BLaER1 treated with 17β-estradiol and CSF1 and Interleukin-3, amounts not matched to agents 10 nM and 100 nM (cell line): ENCODE results near the gene DNAJC9.

ENCODE experiments used
- H3K27ac ChIP-seq, 11 experiments: shearing (Covaris generic); formaldehyde crosslinking; 2 replicates each; pipeline ENCODE4 v1.8.1; 2022
- H3K27me3 ChIP-seq, 11 experiments: shearing (Covaris generic); formaldehyde crosslinking; 2 replicates each; pipeline ENCODE4 v1.8.1; 2022
- H3K36me3 ChIP-seq, 11 experiments: shearing (Covaris generic); formaldehyde crosslinking; 2 replicates each; pipeline ENCODE4 v1.8.1; 2022
- H3K4me1 ChIP-seq, 10 experiments: shearing (Covaris generic); formaldehyde crosslinking; 2 replicates each; pipeline ENCODE4 v1.8.1; 2022
- H3K4me2 ChIP-seq, 11 experiments: shearing (Covaris generic); formaldehyde crosslinking; 2 replicates each; pipeline ENCODE4 v1.8.1; 2022
- H3K4me3 ChIP-seq, 10 experiments: shearing (Covaris generic); formaldehyde crosslinking; 2 replicates each; pipeline ENCODE4 v1.8.1; 2022
- H3K9ac ChIP-seq, 11 experiments: shearing (Covaris generic); formaldehyde crosslinking; 2 replicates each; pipeline ENCODE4 v1.8.1; 2022
- H3K9me3 ChIP-seq, 11 experiments: shearing (Covaris generic); formaldehyde crosslinking; replicated peaks in 1 of 11; 2 replicates each; pipeline ENCODE4 v1.8.1; 2022
- H4K20me1 ChIP-seq, 11 experiments: shearing (Covaris generic); formaldehyde crosslinking; 2 replicates each; pipeline ENCODE4 v1.8.1; 2022
- Cebpa-rat ChIP-seq, 11 experiments: shearing (Covaris generic); IDR thresholded peaks; 2 replicates each; pipeline ENCODE4 v1.8.1; 2022

The DNAJC9 gene

DNA sequence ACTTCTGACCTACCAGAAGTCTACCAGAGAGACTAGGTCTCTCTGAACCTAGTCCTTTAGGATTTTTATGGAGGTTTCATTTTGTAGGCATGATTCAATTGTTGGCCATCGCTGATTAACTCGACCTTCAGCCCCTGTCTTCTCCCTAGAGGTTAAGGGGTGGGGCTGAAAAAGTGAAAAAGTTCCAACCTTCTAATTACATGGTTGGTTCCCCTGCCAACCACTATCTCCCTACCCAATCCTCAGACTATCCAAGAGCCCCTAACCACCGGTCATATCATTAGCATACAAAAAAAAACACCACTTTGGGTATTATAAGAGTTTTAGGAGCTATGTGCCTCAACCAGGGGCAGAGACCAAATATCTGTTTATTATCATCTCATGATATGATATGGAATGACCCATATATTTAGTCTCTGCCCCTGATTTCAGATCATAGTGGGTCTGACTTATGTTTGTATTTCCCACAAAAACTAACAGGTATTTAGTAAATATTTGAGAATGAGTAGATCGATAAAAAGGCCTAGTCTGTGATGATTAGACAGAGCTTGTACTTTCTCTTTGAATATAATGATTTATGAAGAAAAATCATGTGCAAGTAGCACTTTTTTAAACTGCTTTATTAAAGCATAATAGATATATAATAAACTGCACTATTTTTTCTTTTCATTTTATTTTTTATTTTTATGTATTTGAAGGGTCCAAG is 35.8 kb downstream of the DNAJC9 start:
- no peaks in the 10 kb centered on the region for H3K27me3 ChIP-seq
- H4K20me1 ChIP-seq = no peaks in the 10 kb centered on the region
- H3K4me1 ChIP-seq = no peaks in the 10 kb centered on the region; a peak in 1 of 20 replicates
- H3K9me3 ChIP-seq = peaks cover 6 to 13% (median 9%) of the 10 kb centered on the region in 11 experiments; a peak in 21 of 22 replicates
- H3K36me3 ChIP-seq = peaks cover 14 to 99% (median 37%) of the 10 kb centered on the region in 11 experiments; a peak in 21 of 22 replicates
- H3K9ac ChIP-seq = no peak overlapping the region
- no peak for TF ChIP-seq Cebpa-rat (IDR thresholded peaks at IDR 0.05)
- H3K4me2 ChIP-seq = no peak overlapping the region
- H3K27ac ChIP-seq = no peak overlapping the region
- H3K4me3 ChIP-seq = no peak overlapping the region

DNA sequence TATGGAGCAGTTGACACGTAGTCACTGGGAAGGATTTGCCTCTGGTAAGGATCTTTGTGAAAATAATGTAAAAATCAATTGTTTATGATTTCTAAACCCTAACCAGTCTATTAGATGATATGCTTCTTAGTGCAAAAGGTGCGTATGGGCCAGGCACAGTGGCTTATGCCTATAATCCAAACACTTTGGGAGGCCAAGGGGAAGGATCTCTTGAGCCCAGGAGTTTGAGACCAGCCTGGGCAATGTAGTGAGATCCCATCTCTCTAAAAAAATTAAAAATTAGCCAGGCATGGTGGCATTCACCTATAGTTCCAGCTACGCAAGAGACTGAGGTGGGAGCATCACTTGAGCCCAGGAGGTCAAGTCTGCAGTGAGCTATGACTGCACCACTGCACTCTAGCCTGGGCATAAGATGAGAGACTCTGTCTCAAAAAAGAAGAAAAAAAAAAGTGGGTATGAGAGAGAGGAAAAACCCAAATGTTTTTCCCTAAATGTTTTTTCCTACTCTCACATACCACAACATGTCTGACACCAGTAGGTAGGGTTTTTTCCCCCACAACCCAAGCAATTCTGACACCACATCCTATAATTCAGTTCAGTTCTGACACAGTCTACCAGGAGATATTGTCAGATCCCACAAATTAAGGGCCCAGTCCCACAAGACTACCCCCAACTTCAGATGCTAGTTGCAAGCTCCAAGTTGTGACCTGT is 36.5 kb downstream of the DNAJC9 start:
- Histone ChIP-seq H3K27ac (no peak overlapping the region), H3K4me3 (no peak overlapping the region), H3K9me3 (peaks cover 2 to 17% (median 12%) of the 10 kb centered on the region in 11 experiments; a peak in 20 of 22 replicates), H3K4me1 (no peaks in the 10 kb centered on the region; a peak in 1 of 20 replicates), H3K9ac (no peak overlapping the region), H3K27me3 (no peaks in the 10 kb centered on the region), H3K36me3 (peaks cover 20 to 94% (median 37%) of the 10 kb centered on the region in 11 experiments; a peak in 19 of 22 replicates), H4K20me1 (no peaks in the 10 kb centered on the region), H3K4me2 (no peak overlapping the region)
- no peak for TF ChIP-seq Cebpa-rat (IDR thresholded peaks at IDR 0.05)

DNA sequence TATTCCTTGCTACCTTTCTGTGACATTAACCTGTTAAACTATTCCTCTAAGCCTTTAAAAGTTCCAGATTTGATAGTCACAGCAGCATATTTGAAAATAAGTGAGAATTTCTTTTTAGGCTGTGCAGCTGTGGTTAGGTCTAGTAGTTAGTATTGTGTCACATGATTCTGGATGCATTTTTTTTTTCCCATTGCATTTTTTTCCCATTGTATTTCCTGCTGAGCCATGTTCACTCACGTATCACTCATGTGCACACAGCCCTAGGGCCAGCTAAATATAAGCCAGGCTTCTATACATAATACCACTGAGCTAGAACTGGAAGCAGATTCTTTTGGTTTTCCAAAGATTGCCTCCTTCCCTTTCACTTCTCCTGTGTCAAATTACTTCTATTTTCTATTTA is 37.4 kb downstream of the DNAJC9 start:
- Histone ChIP-seq H4K20me1 (no peaks in the 10 kb centered on the region), H3K4me2 (no peak overlapping the region), H3K36me3 (peaks cover 20 to 87% (median 41%) of the 10 kb centered on the region in 11 experiments; a peak in 19 of 22 replicates), H3K27ac (no peak overlapping the region), H3K4me1 (no peaks in the 10 kb centered on the region; a peak in 1 of 20 replicates), H3K27me3 (no peaks in the 10 kb centered on the region), H3K9ac (no peak overlapping the region), H3K9me3 (peaks cover 0 to 19% (median 12%) of the 10 kb centered on the region in 11 experiments; a peak in 19 of 22 replicates), H3K4me3 (no peak overlapping the region)
- TF ChIP-seq Cebpa-rat (IDR thresholded peaks at IDR 0.05) = no peak

DNA sequence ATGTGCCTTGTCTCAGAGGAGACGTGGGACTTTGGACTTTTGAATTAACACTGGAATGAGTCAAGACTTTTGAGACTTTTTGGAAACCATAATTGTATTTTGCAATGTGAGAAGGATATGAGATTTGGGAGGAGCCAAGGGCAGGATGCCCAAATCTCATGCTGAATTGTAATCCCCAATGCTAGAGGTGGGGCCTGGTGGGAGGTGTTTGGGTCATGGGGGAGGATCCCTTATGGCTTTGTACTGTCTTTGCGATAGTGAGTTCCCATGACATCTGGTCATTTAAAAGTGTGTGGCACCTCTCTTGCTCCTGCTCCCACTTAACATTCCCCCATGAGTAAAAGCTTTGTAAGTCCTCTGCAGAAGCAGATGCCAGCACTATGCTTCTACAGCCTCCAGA is 39.2 kb downstream of the DNAJC9 start:
- Histone ChIP-seq H3K4me2 (no peak overlapping the region), H3K4me3 (no peak overlapping the region), H3K36me3 (peaks cover 17 to 69% (median 37%) of the 10 kb centered on the region in 11 experiments; a peak in 19 of 22 replicates), H3K27ac (no peak overlapping the region), H3K27me3 (no peaks in the 10 kb centered on the region), H3K9me3 (peaks cover 0 to 19% (median 12%) of the 10 kb centered on the region in 11 experiments; a peak in 19 of 22 replicates), H4K20me1 (no peaks in the 10 kb centered on the region), H3K9ac (no peak overlapping the region), H3K4me1 (no peaks in the 10 kb centered on the region; a peak in 1 of 20 replicates)
- no peak for TF ChIP-seq Cebpa-rat (IDR thresholded peaks at IDR 0.05)

DNA sequence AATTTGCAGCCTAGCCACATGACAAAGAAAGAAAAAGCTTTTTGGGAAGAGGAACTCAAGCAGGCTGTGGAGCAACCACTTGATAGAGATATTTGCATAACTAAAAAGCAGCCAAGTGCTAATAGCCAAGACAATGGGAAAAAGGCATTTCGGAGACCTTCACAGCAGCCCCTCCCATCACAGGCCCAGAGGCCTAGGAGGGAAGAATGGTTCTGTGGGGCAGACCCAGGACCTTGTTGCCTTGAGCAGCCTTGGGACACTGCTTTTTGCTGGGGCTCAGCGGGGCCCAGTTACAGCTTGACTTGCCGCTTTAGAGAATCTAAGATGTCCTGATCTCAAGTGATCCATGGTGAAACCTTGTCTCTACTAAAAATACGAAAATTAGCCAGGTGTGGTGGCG is 40.7 kb downstream of the DNAJC9 start:
- no peaks in the 10 kb centered on the region for H4K20me1 ChIP-seq
- no peaks in the 10 kb centered on the region; a peak in 1 of 20 replicates for H3K4me1 ChIP-seq
- no peak overlapping the region for H3K4me3 ChIP-seq
- no peak overlapping the region for H3K4me2 ChIP-seq
- H3K27ac ChIP-seq = no peak overlapping the region
- H3K27me3 ChIP-seq = no peaks in the 10 kb centered on the region
- H3K9me3 ChIP-seq = peaks cover 0 to 19% (median 12%) of the 10 kb centered on the region in 11 experiments; a peak in 19 of 22 replicates
- TF ChIP-seq Cebpa-rat (IDR thresholded peaks at IDR 0.05) = no peak
- H3K9ac ChIP-seq = no peak overlapping the region
- H3K36me3 ChIP-seq = peaks cover 17 to 54% (median 33%) of the 10 kb centered on the region in 11 experiments; a peak in 19 of 22 replicates

DNA sequence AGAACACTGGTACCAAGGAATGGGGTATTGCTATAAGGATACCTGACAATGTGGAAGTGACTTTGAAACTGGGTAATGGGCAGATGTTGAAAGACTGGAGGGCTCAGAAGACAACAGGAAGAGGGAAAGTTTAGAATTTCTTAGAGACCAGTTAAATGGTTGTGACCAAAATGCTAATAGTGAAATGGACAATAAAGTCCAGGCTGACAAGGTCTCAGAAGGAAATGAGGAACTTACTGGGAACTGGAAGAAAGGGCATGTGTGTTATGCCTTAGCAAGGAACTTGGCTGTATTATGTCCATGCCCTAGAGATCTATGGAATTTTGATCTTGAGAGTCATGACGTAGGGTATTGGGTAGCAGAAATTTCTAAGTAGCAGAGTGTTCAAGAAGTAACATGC is 41.2 kb downstream of the DNAJC9 start:
- H4K20me1 ChIP-seq = no peaks in the 10 kb centered on the region
- no peaks in the 10 kb centered on the region for H3K27me3 ChIP-seq
- H3K36me3 ChIP-seq = peaks cover 17 to 52% (median 31%) of the 10 kb centered on the region in 11 experiments; a peak in 20 of 22 replicates
- no peak overlapping the region for H3K9ac ChIP-seq
- no peak overlapping the region for H3K4me3 ChIP-seq
- H3K4me2 ChIP-seq = no peak overlapping the region
- no peak for TF ChIP-seq Cebpa-rat (IDR thresholded peaks at IDR 0.05)
- H3K9me3 ChIP-seq = peaks cover 0 to 19% (median 12%) of the 10 kb centered on the region in 11 experiments; a peak in 19 of 22 replicates
- H3K4me1 ChIP-seq = no peaks in the 10 kb centered on the region; a peak in 1 of 20 replicates
- H3K27ac ChIP-seq = no peak overlapping the region

DNA sequence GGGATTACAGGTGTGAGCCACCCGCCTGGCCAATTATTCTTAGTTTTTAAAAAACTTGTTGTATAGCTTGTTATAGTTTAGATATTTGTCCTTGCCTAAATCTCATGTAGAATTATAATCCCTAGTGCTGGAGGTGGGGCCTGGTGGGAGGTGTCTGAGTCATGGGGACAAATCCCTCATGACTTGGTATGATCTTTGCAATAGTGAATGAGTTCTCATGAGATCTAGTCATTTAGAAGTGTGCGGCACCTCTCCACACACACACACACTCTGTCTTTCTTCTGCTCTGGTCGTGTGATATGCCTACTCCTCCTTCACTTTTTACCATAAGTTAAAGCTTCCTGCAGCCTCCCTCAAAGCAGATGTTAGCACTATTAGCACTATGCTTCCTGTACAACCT is 42.0 kb downstream of the DNAJC9 start:
- no peaks in the 10 kb centered on the region; a peak in 1 of 20 replicates for H3K4me1 ChIP-seq
- H3K27me3 ChIP-seq = no peaks in the 10 kb centered on the region
- peaks cover 13 to 52% (median 25%) of the 10 kb centered on the region in 11 experiments; a peak in 19 of 22 replicates for H3K36me3 ChIP-seq
- H3K4me2 ChIP-seq = no peak overlapping the region
- H3K9ac ChIP-seq = no peak overlapping the region
- H3K4me3 ChIP-seq = no peak overlapping the region
- H4K20me1 ChIP-seq = no peaks in the 10 kb centered on the region
- no peak for TF ChIP-seq Cebpa-rat (IDR thresholded peaks at IDR 0.05)
- peaks cover 0 to 19% (median 12%) of the 10 kb centered on the region in 11 experiments; a peak in 19 of 22 replicates for H3K9me3 ChIP-seq
- H3K27ac ChIP-seq = no peak overlapping the region
